ENCODE results near the gene EML5. TPM values are rescaled to one million over a fixed set of nuclear protein-coding genes. Genes with fewer than 3 reads are reported as not detected.

Gene EML5
- total and polyA plus RNA-seq, 2 donors (not counting 3 experiments of a cell fraction or from before 2014, with no cell fraction given) = not detected

DNA sequence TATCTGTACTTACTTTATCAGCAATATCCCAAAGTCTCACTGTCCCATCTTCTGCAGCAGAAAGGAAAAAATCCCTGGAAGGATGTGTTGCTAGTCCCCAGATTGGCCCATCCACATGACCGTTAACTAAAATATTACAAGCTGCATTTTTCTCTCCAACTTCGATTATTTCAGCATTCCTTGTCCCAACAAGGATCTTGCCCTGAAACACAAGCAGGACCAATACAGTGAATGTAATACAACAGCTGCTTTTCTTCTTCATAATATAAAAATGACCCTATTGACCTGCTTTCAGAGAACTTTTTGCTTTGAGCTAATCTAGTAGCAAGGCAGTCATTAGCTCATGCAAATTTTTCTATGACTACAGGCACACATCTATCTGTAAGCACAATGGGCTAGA is 171.7 kb downstream of the EML5 start:
- Histone ChIP-seq H3K4me3 (replicated peaks in 1 of 3; ENCODE audit: insufficient read depth in 1 of 3, low read depth in 1 of 3, low read length in 3 of 3) (no peak overlapping the region), H3K27ac (ENCODE audit: insufficient read depth, low read depth, low read length) (no peak overlapping the region), H3K36me3 (ENCODE audit: control insufficient read depth in 2 of 2, extremely low read depth in 1 of 2, insufficient read depth in 2 of 2, low read length in 2 of 2) (no peaks in the 10 kb centered on the region), H3K9me3 (replicated peaks; ENCODE audit: control insufficient read depth, insufficient read depth, low read length) (no peaks in the 10 kb centered on the region), H3K4me1 (ENCODE audit: control insufficient read depth, extremely low read depth, insufficient read depth, low read length) (no peaks in the 10 kb centered on the region), H3K79me2 (ENCODE audit: control insufficient read depth, insufficient read depth, low read length) (no peaks in the 10 kb centered on the region), H3K27me3 (ENCODE audit: control insufficient read depth in 2 of 2, insufficient read depth in 2 of 2, low read length in 2 of 2) (no peaks in the 10 kb centered on the region), H4K20me1 (replicated peaks; ENCODE audit: control insufficient read depth, extremely low read depth, insufficient read depth, low read length) (no peaks in the 10 kb centered on the region), H3K9ac (replicated peaks; ENCODE audit: extremely low read depth, insufficient read depth, low read length) (no peak overlapping the region), H3K9me1 (replicated peaks; ENCODE audit: control insufficient read depth, extremely low read depth, insufficient read depth, low read length) (no peaks in the 10 kb centered on the region), H3K4me2 (ENCODE audit: insufficient read depth, low read length) (no peak overlapping the region), H2AFZ (ENCODE audit: low read depth, low read length) (no peak overlapping the region)
- TF ChIP-seq, protein P1, sequence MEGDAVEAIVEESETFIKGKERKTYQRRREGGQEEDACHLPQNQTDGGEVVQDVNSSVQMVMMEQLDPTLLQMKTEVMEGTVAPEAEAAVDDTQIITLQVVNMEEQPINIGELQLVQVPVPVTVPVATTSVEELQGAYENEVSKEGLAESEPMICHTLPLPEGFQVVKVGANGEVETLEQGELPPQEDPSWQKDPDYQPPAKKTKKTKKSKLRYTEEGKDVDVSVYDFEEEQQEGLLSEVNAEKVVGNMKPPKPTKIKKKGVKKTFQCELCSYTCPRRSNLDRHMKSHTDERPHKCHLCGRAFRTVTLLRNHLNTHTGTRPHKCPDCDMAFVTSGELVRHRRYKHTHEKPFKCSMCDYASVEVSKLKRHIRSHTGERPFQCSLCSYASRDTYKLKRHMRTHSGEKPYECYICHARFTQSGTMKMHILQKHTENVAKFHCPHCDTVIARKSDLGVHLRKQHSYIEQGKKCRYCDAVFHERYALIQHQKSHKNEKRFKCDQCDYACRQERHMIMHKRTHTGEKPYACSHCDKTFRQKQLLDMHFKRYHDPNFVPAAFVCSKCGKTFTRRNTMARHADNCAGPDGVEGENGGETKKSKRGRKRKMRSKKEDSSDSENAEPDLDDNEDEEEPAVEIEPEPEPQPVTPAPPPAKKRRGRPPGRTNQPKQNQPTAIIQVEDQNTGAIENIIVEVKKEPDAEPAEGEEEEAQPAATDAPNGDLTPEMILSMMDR (IDR thresholded peaks at IDR 0.05; ENCODE audit: extremely low read depth in 1 of 2, insufficient read depth in 1 of 2, low read depth in 1 of 2, low read length in 2 of 2) = no peak
- no peak for TF ChIP-seq POLR2AphosphoS5 (IDR thresholded peaks at IDR 0.05; ENCODE audit: insufficient read depth, low read depth, low read length)
- no peak for TF ChIP-seq POLR2A (IDR thresholded peaks at IDR 0.05; ENCODE audit: low read depth, low read length)
- no peak for TF ChIP-seq MYC (IDR thresholded peaks at IDR 0.05; ENCODE audit: low read depth, low read length)
- no peak for TF ChIP-seq JUN (IDR thresholded peaks at IDR 0.05; ENCODE audit: borderline replicate concordance, insufficient read depth, insufficient read length, low read depth)
- no peak for TF ChIP-seq EZH2 (IDR thresholded peaks at IDR 0.05; ENCODE audit: borderline replicate concordance, low read depth, low read length, severe bottlenecking)
- no peak for TF ChIP-seq FOS (IDR thresholded peaks at IDR 0.05; ENCODE audit: borderline replicate concordance, insufficient read depth, low read length)
- TF ChIP-seq, protein P2, sequence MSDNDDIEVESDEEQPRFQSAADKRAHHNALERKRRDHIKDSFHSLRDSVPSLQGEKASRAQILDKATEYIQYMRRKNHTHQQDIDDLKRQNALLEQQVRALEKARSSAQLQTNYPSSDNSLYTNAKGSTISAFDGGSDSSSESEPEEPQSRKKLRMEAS (IDR thresholded peaks at IDR 0.05; ENCODE audit: insufficient read depth, insufficient read length) = no peak
- TF ChIP-seq GATA2 (IDR thresholded peaks at IDR 0.05; ENCODE audit: insufficient read depth, insufficient read length, low read depth, low read length) = no peak
- FAIRE-seq (no peak), DNase-seq (ENCODE audit: low read depth, low spot score) (no peak)
- dilution Hi-C loops (cut with MboI; ENCODE audit: extremely low pct_ligation_motif_present, low sequenced_read_pairs) = no loop called here
- ChIA-PET POLR2A (no interaction called here), CTCF (no interaction called here)
- no TSS peak for BruUV-seq (replicated peaks)
- intact Hi-C loops (cut with micrococcal nuclease) = loop anchor here (10.0 kb wide), 1 partner anchor 226 kb away; no protein-coding TSS in a partner anchor

Measured in endothelial cell of umbilical vein (primary cell).